ENCODE results near the gene PIK3R1.

DNA sequence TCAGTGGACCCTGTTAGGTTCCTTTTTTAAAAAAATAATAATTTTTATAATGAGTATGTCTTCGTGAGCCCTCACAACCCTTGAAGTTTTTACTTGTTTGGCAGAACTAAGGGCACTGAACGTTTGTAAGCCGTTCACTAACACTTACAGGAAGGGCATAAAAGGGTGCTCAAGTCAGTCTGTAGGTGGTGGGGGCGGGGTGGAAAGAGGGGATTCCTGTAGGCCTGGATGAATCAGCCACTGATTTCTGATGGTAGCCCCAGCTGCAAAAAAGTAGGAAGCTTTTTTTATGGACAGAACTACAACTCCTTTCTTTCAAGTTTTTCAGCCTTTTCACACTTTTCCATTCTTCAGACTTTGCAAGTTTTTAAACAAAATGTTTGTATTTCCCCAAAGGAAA, 35.8 kb downstream of the PIK3R1 start:
- TF ChIP-seq POLR2A (IDR thresholded peaks at IDR 0.05) = no peak
- TF ChIP-seq, protein P1, sequence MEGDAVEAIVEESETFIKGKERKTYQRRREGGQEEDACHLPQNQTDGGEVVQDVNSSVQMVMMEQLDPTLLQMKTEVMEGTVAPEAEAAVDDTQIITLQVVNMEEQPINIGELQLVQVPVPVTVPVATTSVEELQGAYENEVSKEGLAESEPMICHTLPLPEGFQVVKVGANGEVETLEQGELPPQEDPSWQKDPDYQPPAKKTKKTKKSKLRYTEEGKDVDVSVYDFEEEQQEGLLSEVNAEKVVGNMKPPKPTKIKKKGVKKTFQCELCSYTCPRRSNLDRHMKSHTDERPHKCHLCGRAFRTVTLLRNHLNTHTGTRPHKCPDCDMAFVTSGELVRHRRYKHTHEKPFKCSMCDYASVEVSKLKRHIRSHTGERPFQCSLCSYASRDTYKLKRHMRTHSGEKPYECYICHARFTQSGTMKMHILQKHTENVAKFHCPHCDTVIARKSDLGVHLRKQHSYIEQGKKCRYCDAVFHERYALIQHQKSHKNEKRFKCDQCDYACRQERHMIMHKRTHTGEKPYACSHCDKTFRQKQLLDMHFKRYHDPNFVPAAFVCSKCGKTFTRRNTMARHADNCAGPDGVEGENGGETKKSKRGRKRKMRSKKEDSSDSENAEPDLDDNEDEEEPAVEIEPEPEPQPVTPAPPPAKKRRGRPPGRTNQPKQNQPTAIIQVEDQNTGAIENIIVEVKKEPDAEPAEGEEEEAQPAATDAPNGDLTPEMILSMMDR (IDR thresholded peaks at IDR 0.05) = no peak

All from esophagus squamous epithelium (tissue), 4 donors.